GM12878 (cell line): Measurements from ENCODE around the gene SEBOX.

Source experiments
- CTCF ChIP-seq, 3 experiments: IDR thresholded peaks in 2 of 3; conservative IDR thresholded peaks in 1 of 3; 2 replicates each; pipeline ENCODE4 v1.5.1; 2011; ENCODE audit warnings: low read depth in 3 of 3, low read length in 3 of 3, mild to moderate bottlenecking in 3 of 3, control low read depth in 2 of 3, moderate library complexity in 2 of 3, inconsistent platforms in 1 of 3, mixed read lengths in 1 of 3; ENCODE audit not compliant: control insufficient read depth in 2 of 3, insufficient read depth in 1 of 3; ENCODE audit errors: extremely low read depth in 1 of 3
- MAX ChIP-seq: IDR thresholded peaks from 2 replicates; pipeline ENCODE4 v1.6.1; 2012; ENCODE audit warnings: low read depth, low read length, improper control_type of control experiment
- PAX8 ChIP-seq: fragments of 450-650 bp; IDR thresholded peaks from 2 replicates; pipeline ENCODE4 v1.6.1; 2017; ENCODE audit warnings: mild to moderate bottlenecking, moderate library complexity
- POLR2AphosphoS5 ChIP-seq: IDR thresholded peaks from 2 replicates; pipeline ENCODE4 v1.6.1; 2011; ENCODE audit warnings: mild to moderate bottlenecking, low read length, inconsistent platforms
- SMC3 ChIP-seq: IDR thresholded peaks from 2 replicates; pipeline ENCODE4 v1.6.1; 2011; ENCODE audit warnings: low read length, improper control_type of control experiment, borderline replicate concordance
- SREBF2 ChIP-seq: IDR thresholded peaks from 2 replicates; pipeline ENCODE4 v1.6.1; 2012; ENCODE audit warnings: mild to moderate bottlenecking, low read length
- STAT1 ChIP-seq: fragments of 450-650 bp; conservative IDR thresholded peaks from 2 replicates; pipeline ENCODE4 v1.6.1; 2014; ENCODE audit warnings: antibody characterized with exemption, mild to moderate bottlenecking

- TF ChIP-seq MAX, result no peak
- TF ChIP-seq SMC3, result no peak
- TF ChIP-seq SREBF2, result no peak
- TF ChIP-seq STAT1, result no peak
- no peak for TF ChIP-seq CTCF (IDR thresholded peaks at IDR 0.05 in 2 of 3, conservative IDR thresholded peaks at IDR 0.05 in 1 of 3; ENCODE audit: control insufficient read depth in 2 of 3, extremely low read depth in 1 of 3, insufficient read depth in 1 of 3, low read depth in 3 of 3, low read length in 3 of 3)
- TF ChIP-seq POLR2AphosphoS5, result no peak
- no peak for TF ChIP-seq PAX8
Measured at GRCh38 chr17:28397275-28397674, 32.3 kb upstream of the SEBOX start.
